Activated effector memory CD4-positive, alpha-beta T cell treated with anti-CD3 and anti-CD28 coated beads, Interleukin-2, amount 50 U/mL, for 16 hours (primary cell): ENCODE data around the gene ERCC2.

Source experiments
- DNase-seq: peaks from one replicate; pipeline ENCODE4 v3.0.0-alpha.2; 2020

The ERCC2 gene

GRCh38 chr19:45400192-45400591 is 29.8 kb upstream of the ERCC2 start:
- DNase-seq, result no peak

- DNase-seq, result no peak
Observed at GRCh38 chr19:45395821-45396617, 25.6 kb upstream of the ERCC2 start.

GRCh38 chr19:45391871-45392665 is 21.7 kb upstream of the ERCC2 start:
- DNase-seq, result no peak

- DNase-seq, result no peak
Observed at GRCh38 chr19:45391346-45391745, 21.0 kb upstream of the ERCC2 start.

GRCh38 chr19:45385392-45386221 is 15.2 kb upstream of the ERCC2 start:
- no peak for DNase-seq

- no peak for DNase-seq
Observed at GRCh38 chr19:45382426-45382825, 12.1 kb upstream of the ERCC2 start.

- DNase-seq, result no peak
Observed at GRCh38 chr19:45380107-45380506, 9.7 kb upstream of the ERCC2 start.

GRCh38 chr19:45376045-45376724 is 5.8 kb upstream of the ERCC2 start:
- DNase-seq, result no peak

- DNase-seq, result no peak
Observed at GRCh38 chr19:45368737-45369340, 1.5 kb downstream of the ERCC2 start.

GRCh38 chr19:45368127-45368526 is 2.2 kb downstream of the ERCC2 start:
- DNase-seq, result no peak

GRCh38 chr19:45364696-45365095 is 5.7 kb downstream of the ERCC2 start:
- DNase-seq, result no peak

- DNase-seq, result no peak
Observed at GRCh38 chr19:45363861-45364459, 6.4 kb downstream of the ERCC2 start.

GRCh38 chr19:45362291-45362690 is 8.1 kb downstream of the ERCC2 start:
- no peak for DNase-seq

GRCh38 chr19:45361608-45362007 is 8.8 kb downstream of the ERCC2 start:
- DNase-seq, result no peak

- DNase-seq, result no peak
Observed at GRCh38 chr19:45358213-45358792, 12.1 kb downstream of the ERCC2 start.

GRCh38 chr19:45357445-45357783 is 13.0 kb downstream of the ERCC2 start:
- no peak for DNase-seq

GRCh38 chr19:45356760-45357444 is 13.5 kb downstream of the ERCC2 start:
- no peak for DNase-seq

- no peak for DNase-seq
Observed at GRCh38 chr19:45355910-45356309, 14.5 kb downstream of the ERCC2 start.

GRCh38 chr19:45355402-45355801 is 15.0 kb downstream of the ERCC2 start:
- DNase-seq, result no peak

- DNase-seq, result no peak
Observed at GRCh38 chr19:45354241-45354842, 16.0 kb downstream of the ERCC2 start.
